SK-N-SH (cell line): ENCODE data around the gene BEND3. TPM values are rescaled to one million over a fixed set of nuclear protein-coding genes. Genes with fewer than 3 reads are reported as not detected.

Source experiments
- CTCF ChIA-PET: fragments of 300-600, 350-600 bp; formaldehyde crosslinking; extraction: SDS; loops from one replicate; lab custom pipeline; 2021; lab: Yijun Ruan, JAX
- POLR2A ChIA-PET: fragments of 350-600 bp; sonication (Branson Sonifier 250); formaldehyde crosslinking; extraction: SDS; loops from one replicate; lab custom pipeline; 2020; ENCODE audit warnings: antibody characterized with exemption, inconsistent platforms; lab: Yijun Ruan, JAX
- DNase-seq: peaks from one replicate; pipeline ENCODE4 v3.0.0; 2012
- H2AFZ ChIP-seq: fragments of 200-600 bp; sonication (generic); 2 replicates; pipeline ENCODE4 v1.8.1; 2016; ENCODE audit warnings: antibody characterized with exemption, mild to moderate bottlenecking, low read depth
- H3F3A ChIP-seq: fragments of 200-600 bp; sonication (generic); replicated peaks from 2 replicates; pipeline ENCODE3; 2016; ENCODE audit warnings: antibody characterized with exemption, mild to moderate bottlenecking; ENCODE audit not compliant: insufficient read depth
- H3K27ac ChIP-seq, 2 experiments: fragments of 200-500 bp in 1 of 2; fragments of 200-600 bp in 1 of 2; sonication (Bioruptor generic) in 1 of 2; sonication (generic), shearing (Covaris generic) in 1 of 2; 2 replicates each; pipeline versions ENCODE4 v1.5.1 to v1.6.1; 2014 to 2016; ENCODE audit warnings: low read depth in 2 of 2, inconsistent platforms in 1 of 2, low read length in 1 of 2, mild to moderate bottlenecking in 1 of 2, mixed read lengths in 1 of 2
- H3K27me3 ChIP-seq: fragments of 200-600 bp; sonication (generic), shearing (Covaris generic); 2 replicates; pipeline ENCODE4 v1.6.1; 2016; ENCODE audit warnings: mixed run types; ENCODE audit not compliant: insufficient read depth
- H3K36me3 ChIP-seq, 2 experiments: fragments of 200-500 bp in 1 of 2; fragments of 200-600 bp in 1 of 2; sonication (Bioruptor generic) in 1 of 2; sonication (generic) in 1 of 2; replicated peaks in 1 of 2; 2 replicates each; pipeline versions ENCODE3 to v1.5.1; 2014 to 2016; ENCODE audit warnings: low read length in 1 of 2, mild to moderate bottlenecking in 1 of 2; ENCODE audit not compliant: insufficient read depth in 2 of 2, control insufficient read depth in 1 of 2
- H3K4me1 ChIP-seq, 2 experiments: fragments of 200-500 bp in 1 of 2; fragments of 200-600 bp in 1 of 2; sonication (Bioruptor generic) in 1 of 2; sonication (generic), shearing (Covaris generic) in 1 of 2; 2 replicates each; pipeline versions ENCODE4 v1.5.1 to v1.6.1; 2014 to 2016; ENCODE audit warnings: low read depth in 1 of 2, low read length in 1 of 2, mixed run types in 1 of 2; ENCODE audit not compliant: insufficient read depth in 2 of 2, control insufficient read depth in 1 of 2
- H3K4me2 ChIP-seq: fragments of 200-600 bp; sonication (generic), shearing (Covaris generic); 2 replicates; pipeline ENCODE4 v1.6.1; 2017; ENCODE audit warnings: mixed run types
- H3K4me3 ChIP-seq, 2 experiments: fragments of 200-500 bp in 1 of 2; fragments of 200-600 bp in 1 of 2; sonication (Bioruptor generic) in 1 of 2; sonication (generic), shearing (Covaris generic) in 1 of 2; 2 replicates each; pipeline versions ENCODE4 v1.5.1 to v1.8.1; 2014 to 2016; ENCODE audit warnings: low read depth in 2 of 2, inconsistent platforms in 1 of 2, low read length in 1 of 2, mild to moderate bottlenecking in 1 of 2, mixed read lengths in 1 of 2, moderate library complexity in 1 of 2
- H3K79me2 ChIP-seq: fragments of 200-600 bp; sonication (generic); 2 replicates; pipeline ENCODE4 v1.8.1; 2017; ENCODE audit warnings: mild to moderate bottlenecking; ENCODE audit not compliant: insufficient read depth
- H3K9ac ChIP-seq: fragments of 200-600 bp; sonication (generic); 2 replicates; pipeline ENCODE4 v1.6.1; 2017; ENCODE audit warnings: mixed run types
- H3K9me2 ChIP-seq: fragments of 200-600 bp; sonication (generic); 2 replicates; pipeline ENCODE4 v1.6.1; 2017; ENCODE audit warnings: mixed run types
- H3K9me3 ChIP-seq: fragments of 200-600 bp; sonication (generic); 2 replicates; pipeline ENCODE4 v1.6.1; 2017; ENCODE audit warnings: mixed run types, mild to moderate bottlenecking, moderate library complexity
- H4K20me1 ChIP-seq: fragments of 200-600 bp; sonication (generic); 2 replicates; pipeline ENCODE4 v1.6.1; 2017; ENCODE audit warnings: mild to moderate bottlenecking, mixed run types; ENCODE audit not compliant: insufficient read depth
- CTCF ChIP-seq: fragments of 200-600 bp; sonication (generic); IDR thresholded peaks from 2 replicates; pipeline ENCODE4 v1.6.1; 2017; ENCODE audit warnings: antibody characterized with exemption, mild to moderate bottlenecking, moderate library complexity
- FOSL2 ChIP-seq: IDR thresholded peaks from 2 replicates; pipeline ENCODE4 v1.4.0; 2012; ENCODE audit warnings: low read depth, mild to moderate bottlenecking, moderate library complexity, borderline replicate concordance
- FOXM1 ChIP-seq: IDR thresholded peaks from 2 replicates; pipeline ENCODE4 v1.4.0; 2012; ENCODE audit warnings: low read depth, mild to moderate bottlenecking
- GABPA ChIP-seq: IDR thresholded peaks from 2 replicates; pipeline ENCODE4 v1.4.0; 2012; ENCODE audit warnings: low read depth, mild to moderate bottlenecking
- JUND ChIP-seq: IDR thresholded peaks from 2 replicates; pipeline ENCODE4 v1.4.0; 2012
- PBX3 ChIP-seq: IDR thresholded peaks from 2 replicates; pipeline ENCODE4; 2012
- POLR2AphosphoS5 ChIP-seq: IDR thresholded peaks from 2 replicates; pipeline ENCODE4 v1.6.1; 2012; ENCODE audit warnings: low read depth, low read length
- RAD21 ChIP-seq: IDR thresholded peaks from 2 replicates; pipeline ENCODE4 v1.6.1; 2012; ENCODE audit warnings: mild to moderate bottlenecking, low read length
- REST ChIP-seq: IDR thresholded peaks from 2 replicates; pipeline ENCODE4 v1.6.1; 2012; ENCODE audit warnings: mild to moderate bottlenecking, low read depth, low read length, moderate library complexity
- SIN3A ChIP-seq: IDR thresholded peaks from 2 replicates; pipeline ENCODE4 v1.6.1; 2012; ENCODE audit warnings: low read depth, mild to moderate bottlenecking, low read length, moderate library complexity, borderline replicate concordance
- USF2 ChIP-seq: fragments of 150-350 bp; IDR thresholded peaks from 2 replicates; pipeline ENCODE4 v1.6.1; 2017; ENCODE audit warnings: antibody characterized with exemption, low read length, low read depth, borderline replicate concordance
- WGBS: methylation state at CpG from one replicate; pipeline ENCODE4 v1.1.6; 2017; ENCODE audit warnings: low lambda C conversion rate; 5-methylcytosine and 5-hydroxymethylcytosine counted together
- polyA plus RNA-seq, 3 experiments: library from polyadenylated mRNA; depleted of rRNA; stranded (reverse); fragments of >200 nt; gene quantifications; 2 replicates each; pipeline ENCODE4 v1.2.3, GENCODE V29; 2012

The BEND3 gene
- polyA plus RNA-seq, 1 of the 3 experiments (the other 2 are of a cell fraction) = 1.0 TPM

- WGBS = 76% methylated on average over 2 of the region's 2 CpGs
These were observed 83.3 kb downstream of the BEND3 start for GRCh38 chr6:107032051-107032450.

GRCh38 chr6:107030151-107030550 lies 85.2 kb downstream of the BEND3 start:
- H4K20me1 ChIP-seq = no peaks in the 10 kb centered on the region
- WGBS = 65% methylated on average over 5 of the region's 5 CpGs
- POLR2A ChIA-PET = no interaction called here
- CTCF ChIA-PET = interaction anchor here (0.6 to 1.4 kb wide), 2 partner anchors 84 to 491 kb away, joined by 3 to 6 read pairs; no protein-coding TSS in a partner anchor
- H3K27ac ChIP-seq = no peak overlapping the region
- no peak overlapping the region for H3K4me3 ChIP-seq
- no peaks in the 10 kb centered on the region for H3K9me3 ChIP-seq
- H3K4me2 ChIP-seq = peak overlapping the region; percentile 84; the same call in 1 of the 2 replicates
- no peaks in the 10 kb centered on the region for H3K4me1 ChIP-seq
- no peak for TF ChIP-seq REST
- TF ChIP-seq PBX3 = no peak
- no peak for TF ChIP-seq USF2
- peak; percentile 8; the same call in 1 of the 2 replicates for TF ChIP-seq FOSL2
- TF ChIP-seq GABPA = no peak
- DNase-seq = no peak
- H3K36me3 ChIP-seq = no peaks in the 10 kb centered on the region
- no peaks in the 10 kb centered on the region for H3K9me2 ChIP-seq
- H2AFZ ChIP-seq = no peak overlapping the region
- H3K9ac ChIP-seq = no peak overlapping the region
- H3K27me3 ChIP-seq = no peaks in the 10 kb centered on the region
- H3K79me2 ChIP-seq = peaks cover 55% of the 10 kb centered on the region
- H3F3A ChIP-seq = peaks cover 6% of the 10 kb centered on the region

More at GRCh38 chr6:107032051-107032450, 83.3 kb downstream of the BEND3 start:
- H3K4me1 ChIP-seq = no peaks in the 10 kb centered on the region
- H4K20me1 ChIP-seq = no peaks in the 10 kb centered on the region
- H3K9ac ChIP-seq = no peak overlapping the region
- no peak overlapping the region for H3K4me2 ChIP-seq
- peaks cover 6% of the 10 kb centered on the region for H3F3A ChIP-seq
- H3K4me3 ChIP-seq = no peak overlapping the region
- TF ChIP-seq CTCF (no peak), SIN3A (no peak), POLR2AphosphoS5 (no peak), RAD21 (no peak), JUND (no peak), FOXM1 (no peak)
- no peak overlapping the region for H2AFZ ChIP-seq
- no peaks in the 10 kb centered on the region for H3K36me3 ChIP-seq
- H3K9me3 ChIP-seq = no peaks in the 10 kb centered on the region
- H3K27ac ChIP-seq = no peak overlapping the region
- H3K27me3 ChIP-seq = no peaks in the 10 kb centered on the region
- peaks cover 71% of the 10 kb centered on the region for H3K79me2 ChIP-seq
- ChIA-PET POLR2A (no interaction called here), CTCF (interaction anchor here (4.1 kb wide), 1 partner anchor 82 kb away, joined by 14 read pairs; no protein-coding TSS in a partner anchor)
- no peaks in the 10 kb centered on the region for H3K9me2 ChIP-seq
- no peak for DNase-seq
